ENCODE data around the gene KLHL26. TPM values are rescaled to one million over a fixed set of nuclear protein-coding genes. Genes with fewer than 3 reads are reported as not detected.

KLHL26 gene
- polyA plus RNA-seq, 1 donor (not counting 4 experiments of a cell fraction or from before 2014, with no cell fraction given) = 0.68 TPM

GRCh38 chr19:18653853-18654252, 17.0 kb downstream of the KLHL26 start:
- no peaks in the 10 kb centered on the region for H3K36me3 ChIP-seq (ENCODE audit: control insufficient read depth in 2 of 2, extremely low read depth in 1 of 2, insufficient read depth in 2 of 2, low read length in 2 of 2)
- no peaks in the 10 kb centered on the region for H3K79me2 ChIP-seq (ENCODE audit: control insufficient read depth, insufficient read depth, low read length)
- no peaks in the 10 kb centered on the region for H4K20me1 ChIP-seq (ENCODE audit: control insufficient read depth, extremely low read depth, insufficient read depth, low read length)
- dilution Hi-C loops (cut with MboI; ENCODE audit: extremely low pct_ligation_motif_present, low sequenced_read_pairs) = no loop called here
- H3K27ac ChIP-seq (ENCODE audit: control insufficient read depth, insufficient read depth, low read length) = no peak overlapping the region
- H2AFZ ChIP-seq (ENCODE audit: control insufficient read depth, low read length) = no peak overlapping the region
- FAIRE-seq = no peak
- TF ChIP-seq EZH2 (IDR thresholded peaks at IDR 0.05; ENCODE audit: low read length) (no peak), CTCF (optimal IDR thresholded peaks at IDR 0.05 in 1 of 3, IDR thresholded peaks at IDR 0.05 in 1 of 3, conservative IDR thresholded peaks at IDR 0.05 in 1 of 3; ENCODE audit: extremely low read depth in 1 of 3, insufficient read depth in 2 of 3, low read length in 3 of 3) (no peak)
- no peak overlapping the region for H3K9ac ChIP-seq (ENCODE audit: control insufficient read depth, extremely low read depth, insufficient read depth, low read length)
- no peak for DNase-seq (ENCODE audit: low read depth, low spot score)
- peaks cover 3% of the 10 kb centered on the region for H3K4me1 ChIP-seq (ENCODE audit: control insufficient read depth, extremely low read depth, insufficient read depth, low read length)
- H3K4me3 ChIP-seq (ENCODE audit: control insufficient read depth in 2 of 3, extremely low read depth in 1 of 3, insufficient read depth in 2 of 3, low read depth in 1 of 3, low read length in 3 of 3) = no peak overlapping the region
- peaks cover 11% of the 10 kb centered on the region for H3K27me3 ChIP-seq (ENCODE audit: control insufficient read depth, extremely low read depth, insufficient read depth, low read length)
- no peaks in the 10 kb centered on the region for H3K9me3 ChIP-seq (ENCODE audit: control insufficient read depth, low read depth, low read length)
- no peak overlapping the region for H3K4me2 ChIP-seq (ENCODE audit: control insufficient read depth, extremely low read depth, insufficient read depth, low read depth, low read length)
- H3K9me1 ChIP-seq (ENCODE audit: control insufficient read depth, extremely low read depth, insufficient read depth, low read length) = no peaks in the 10 kb centered on the region

- no peaks in the 10 kb centered on the region for H3K9me3 ChIP-seq (ENCODE audit: control insufficient read depth, low read depth, low read length)
- no peak overlapping the region for H3K9ac ChIP-seq (ENCODE audit: control insufficient read depth, extremely low read depth, insufficient read depth, low read length)
- FAIRE-seq (no peak), DNase-seq (ENCODE audit: low read depth, low spot score) (no peak)
- H3K4me1 ChIP-seq (ENCODE audit: control insufficient read depth, extremely low read depth, insufficient read depth, low read length) = peaks cover 3% of the 10 kb centered on the region
- dilution Hi-C loops (cut with MboI; ENCODE audit: extremely low pct_ligation_motif_present, low sequenced_read_pairs) = no loop called here
- H4K20me1 ChIP-seq (ENCODE audit: control insufficient read depth, extremely low read depth, insufficient read depth, low read length) = no peaks in the 10 kb centered on the region
- H2AFZ ChIP-seq (ENCODE audit: control insufficient read depth, low read length) = no peak overlapping the region
- H3K79me2 ChIP-seq (ENCODE audit: control insufficient read depth, insufficient read depth, low read length) = no peaks in the 10 kb centered on the region
- H3K27me3 ChIP-seq (ENCODE audit: control insufficient read depth, extremely low read depth, insufficient read depth, low read length) = peaks cover 11% of the 10 kb centered on the region
- TF ChIP-seq EZH2 (IDR thresholded peaks at IDR 0.05; ENCODE audit: low read length) (no peak), CTCF (optimal IDR thresholded peaks at IDR 0.05 in 1 of 3, IDR thresholded peaks at IDR 0.05 in 1 of 3, conservative IDR thresholded peaks at IDR 0.05 in 1 of 3; ENCODE audit: extremely low read depth in 1 of 3, insufficient read depth in 2 of 3, low read length in 3 of 3) (no peak)
- no peak overlapping the region for H3K4me3 ChIP-seq (ENCODE audit: control insufficient read depth in 2 of 3, extremely low read depth in 1 of 3, insufficient read depth in 2 of 3, low read depth in 1 of 3, low read length in 3 of 3)
- H3K9me1 ChIP-seq (ENCODE audit: control insufficient read depth, extremely low read depth, insufficient read depth, low read length) = no peaks in the 10 kb centered on the region
- no peak overlapping the region for H3K4me2 ChIP-seq (ENCODE audit: control insufficient read depth, extremely low read depth, insufficient read depth, low read depth, low read length)
- H3K36me3 ChIP-seq (ENCODE audit: control insufficient read depth in 2 of 2, extremely low read depth in 1 of 2, insufficient read depth in 2 of 2, low read length in 2 of 2) = no peaks in the 10 kb centered on the region
- H3K27ac ChIP-seq (ENCODE audit: control insufficient read depth, insufficient read depth, low read length) = no peak overlapping the region
These were observed 17.6 kb downstream of the KLHL26 start for GRCh38 chr19:18654469-18654868.
